H1 (cell line): ENCODE measurements around the gene RMDN3. TPM values are rescaled to one million over a fixed set of nuclear protein-coding genes. Genes with fewer than 3 reads are reported as not detected.

Experiments used
- CTCF ChIA-PET: fragments of 300-600 bp; sonication (Branson Sonifier 250); formaldehyde crosslinking; loops from one replicate; lab custom pipeline; 2021; ENCODE audit not compliant: partially characterized antibody; lab: Charles Lee
- POLR2A ChIA-PET: fragments of 300-600 bp; sonication (Branson Sonifier 250); formaldehyde crosslinking; loops from one replicate; lab custom pipeline; 2021; ENCODE audit warnings: inconsistent platforms; ENCODE audit not compliant: partially characterized antibody; lab: Charles Lee
- DNase-seq, 2 experiments: peaks; one replicate each; pipeline versions ENCODE4 v3.0.0 to v3.0.0-alpha.2; 2010 to 2022; ENCODE audit warnings: low spot score in 2 of 2, low read depth in 1 of 2, mixed read lengths in 1 of 2
- FAIRE-seq: peaks from 2 replicates; lab custom pipeline; 2011; peaks lifted over from hg19 to GRCh38; lab: Jason Lieb, UNC
- H2AFZ ChIP-seq: 2 replicates; pipeline ENCODE4 v1.8.1; 2012; ENCODE audit warnings: low read length, inconsistent platforms
- H2AK5ac ChIP-seq: 2 replicates; pipeline ENCODE4 v1.6.1; 2013; ENCODE audit warnings: low read depth, low read length
- H2BK120ac ChIP-seq: replicated peaks from 2 replicates; pipeline ENCODE3; 2013; ENCODE audit warnings: low read depth, low read length, inconsistent platforms
- H2BK12ac ChIP-seq: 2 replicates; pipeline ENCODE4 v1.6.1; 2013; ENCODE audit warnings: low read depth, low read length
- H2BK15ac ChIP-seq: 2 replicates; pipeline ENCODE4 v1.6.1; 2013; ENCODE audit warnings: low read length
- H2BK20ac ChIP-seq: 2 replicates; pipeline ENCODE4 v1.6.1; 2013; ENCODE audit warnings: low read length
- H2BK5ac ChIP-seq: 2 replicates; pipeline ENCODE4 v1.6.1; 2013; ENCODE audit warnings: low read depth, low read length
- H3K14ac ChIP-seq: 2 replicates; pipeline ENCODE4 v1.6.1; 2013; ENCODE audit warnings: inconsistent platforms; ENCODE audit not compliant: insufficient read length
- H3K18ac ChIP-seq: 2 replicates; pipeline ENCODE4 v1.6.1; 2013; ENCODE audit warnings: low read length; ENCODE audit errors: extremely low read depth
- H3K23ac ChIP-seq: 2 replicates; pipeline ENCODE4 v1.6.1; 2013; ENCODE audit warnings: inconsistent platforms; ENCODE audit not compliant: insufficient read length
- H3K23me2 ChIP-seq: 2 replicates; pipeline ENCODE4 v1.6.1; 2013; ENCODE audit warnings: low read depth, low read length
- H3K27ac ChIP-seq: 2 replicates; pipeline ENCODE4 v1.6.1; 2011; ENCODE audit warnings: low read depth, low read length, inconsistent platforms
- H3K27me3 ChIP-seq, 4 experiments: replicated peaks in 1 of 4; 1 replicate in 1 of 4; 2 replicates in 3 of 4; pipeline versions ENCODE4 v1.6.1 to v1.8.1; 2011 to 2013; ENCODE audit warnings: low read length in 3 of 4, mild to moderate bottlenecking in 3 of 4, inconsistent platforms in 2 of 4, mixed read lengths in 2 of 4, moderate library complexity in 1 of 4; ENCODE audit not compliant: control insufficient read depth in 3 of 4, insufficient read depth in 3 of 4; ENCODE audit errors: extremely low read depth in 1 of 4
- H3K36me3 ChIP-seq, 4 experiments: 2 replicates each; pipeline versions ENCODE4 v1.6.1 to v1.8.1; 2011 to 2013; ENCODE audit warnings: mild to moderate bottlenecking in 4 of 4, low read length in 3 of 4, moderate library complexity in 2 of 4, control low read depth in 1 of 4, inconsistent platforms in 1 of 4; ENCODE audit not compliant: insufficient read depth in 4 of 4, control insufficient read depth in 2 of 4
- H3K4ac ChIP-seq: replicated peaks from 2 replicates; pipeline ENCODE3; 2013; ENCODE audit warnings: low read length, low read depth, mixed read lengths, inconsistent platforms; ENCODE audit not compliant: insufficient read length
- H3K4me1 ChIP-seq, 4 experiments: replicated peaks in 1 of 4; 1 replicate in 1 of 4; 2 replicates in 3 of 4; pipeline versions ENCODE4 v1.6.1 to v1.8.1; 2011 to 2013; ENCODE audit warnings: low read length in 3 of 4, inconsistent platforms in 2 of 4, mixed read lengths in 1 of 4; ENCODE audit not compliant: insufficient read depth in 4 of 4, control insufficient read depth in 3 of 4
- H3K4me2 ChIP-seq, 2 experiments: 2 replicates each; pipeline versions ENCODE4 v1.6.1 to v1.8.1; 2011 to 2013; ENCODE audit warnings: low read depth in 2 of 2, low read length in 2 of 2, control low read depth in 1 of 2, inconsistent platforms in 1 of 2, mild to moderate bottlenecking in 1 of 2; ENCODE audit not compliant: insufficient read depth in 1 of 2
- H3K4me3 ChIP-seq, 4 experiments: fragments of 200-600, 300-600 bp in 1 of 4; sonication (generic), shearing (Covaris generic), sonication (Bioruptor Twin) in 1 of 4; 2 replicates each; pipeline versions ENCODE4 v1.5.1 to v1.8.1; 2011 to 2016; ENCODE audit warnings: low read length in 4 of 4, low read depth in 3 of 4, control low read depth in 2 of 4, inconsistent platforms in 2 of 4, mild to moderate bottlenecking in 2 of 4, mixed read lengths in 1 of 4, moderate library complexity in 1 of 4; ENCODE audit not compliant: insufficient read depth in 2 of 4; ENCODE audit errors: extremely low read depth in 1 of 4
- H3K56ac ChIP-seq: replicated peaks from 2 replicates; pipeline ENCODE3; 2013; ENCODE audit warnings: low read depth, mild to moderate bottlenecking, mixed read lengths, low read length, inconsistent platforms; ENCODE audit not compliant: insufficient read length
- H3K79me1 ChIP-seq: 2 replicates; pipeline ENCODE4 v1.6.1; 2013; ENCODE audit warnings: low read depth, low read length, control low read depth
- H3K79me2 ChIP-seq, 2 experiments: 2 replicates each; pipeline versions ENCODE4 v1.6.1 to v1.8.1; 2012 to 2013; ENCODE audit warnings: low read length in 2 of 2, mild to moderate bottlenecking in 2 of 2, inconsistent platforms in 1 of 2; ENCODE audit not compliant: insufficient read depth in 2 of 2, control insufficient read depth in 1 of 2
- H3K9ac ChIP-seq, 4 experiments: replicated peaks in 1 of 4; 1 replicate in 1 of 4; 2 replicates in 3 of 4; pipeline versions ENCODE4 v1.6.1 to v1.8.1; 2011 to 2013; ENCODE audit warnings: low read depth in 3 of 4, low read length in 3 of 4, control low read depth in 2 of 4, mild to moderate bottlenecking in 2 of 4, moderate library complexity in 2 of 4, inconsistent platforms in 1 of 4; ENCODE audit errors: extremely low read depth in 1 of 4
- H3K9me3 ChIP-seq, 2 experiments: 2 replicates each; pipeline versions ENCODE4 v1.6.1 to v1.8.1; 2012 to 2013; ENCODE audit warnings: mild to moderate bottlenecking in 2 of 2, moderate library complexity in 2 of 2, control low read depth in 1 of 2, inconsistent platforms in 1 of 2, low read depth in 1 of 2, low read length in 1 of 2, mixed read lengths in 1 of 2; ENCODE audit not compliant: insufficient read depth in 2 of 2
- H4K20me1 ChIP-seq, 2 experiments: replicated peaks in 1 of 2; 2 replicates each; pipeline versions ENCODE3 to v1.8.1; 2011 to 2013; ENCODE audit warnings: inconsistent platforms in 2 of 2, low read length in 2 of 2, mild to moderate bottlenecking in 1 of 2; ENCODE audit not compliant: insufficient read depth in 2 of 2, control insufficient read depth in 1 of 2
- H4K5ac ChIP-seq: 2 replicates; pipeline ENCODE4 v1.6.1; 2013; ENCODE audit warnings: low read length, low read depth, mixed read lengths, inconsistent platforms; ENCODE audit not compliant: insufficient read length
- H4K8ac ChIP-seq: 2 replicates; pipeline ENCODE4 v1.8.0; 2013; ENCODE audit warnings: mild to moderate bottlenecking, moderate library complexity, low read length, inconsistent platforms; ENCODE audit not compliant: insufficient read depth; ENCODE audit errors: extremely low read depth
- H4K91ac ChIP-seq: replicated peaks from 2 replicates; pipeline ENCODE3; 2013; ENCODE audit warnings: low read length, mixed read lengths, inconsistent platforms; ENCODE audit not compliant: insufficient read length
- CHD2 ChIP-seq: IDR thresholded peaks from 2 replicates; pipeline ENCODE4 v1.6.1; 2012; ENCODE audit warnings: low read length, improper control_type of control experiment
- EZH2 ChIP-seq: fragments of 200-600 bp; sonication (generic); IDR thresholded peaks from 2 replicates; pipeline ENCODE4 v1.7.1; 2012; ENCODE audit warnings: low read depth, mild to moderate bottlenecking, moderate library complexity, low read length, inconsistent platforms; ENCODE audit not compliant: severe bottlenecking
- TCF12 ChIP-seq: IDR thresholded peaks from 2 replicates; pipeline ENCODE4 v1.6.1; 2011; ENCODE audit warnings: low read depth, mild to moderate bottlenecking, low read length
- TEAD4 ChIP-seq: IDR thresholded peaks from 2 replicates; pipeline ENCODE4 v1.6.1; 2012; ENCODE audit warnings: low read depth, low read length, inconsistent platforms, mixed read lengths
- WGBS, 2 experiments: shearing (Covaris generic) in 1 of 2; methylation state at CpG; one replicate each; pipeline versions ENCODE4 v1.1.6 to v1.1.7; 2013 to 2015; ENCODE audit warnings: low lambda C conversion rate in 2 of 2, mixed read lengths in 2 of 2, inconsistent platforms in 1 of 2, low coverage in 1 of 2, missing lambda C conversion rate in 1 of 2; ENCODE audit not compliant: insufficient replicate concordance in 2 of 2, insufficient coverage in 1 of 2, insufficient read length in 1 of 2; ENCODE audit errors: extremely low coverage in 1 of 2, missing lambda C conversion rate in 1 of 2; 5-methylcytosine and 5-hydroxymethylcytosine counted together
- polyA plus RNA-seq, 7 experiments: library from polyadenylated mRNA; depleted of rRNA in 3 of 7; stranded (reverse) in 5 of 7; unstranded in 2 of 7; fragments of >200 nt in 5 of 7; fragments of 200-250 nt in 2 of 7; gene quantifications; 1 replicate in 5 of 7; 2 replicates in 1 of 7; 4 replicates in 1 of 7; pipeline versions ENCODE4 v1.2.1 to v1.2.3, GENCODE V29; 2011 to 2013; ENCODE audit warnings: missing spikeins in 2 of 7, mixed read lengths in 2 of 7
- total RNA-seq: library from RNA; stranded (reverse); fragmentation: NEBNext Ultra II Directional; extraction: Animal tissue kit (Norgen Biotek cat#: 25700); gene quantifications from 2 replicates; pipeline ENCODE4 v1.2.1, GENCODE V29; 2021

Gene RMDN3
- total and polyA plus RNA-seq, 2 of the 8 experiments (the other 6 are each of a cell fraction or from before 2014, with no cell fraction given): 10.8 to 24.1 TPM

DNA sequence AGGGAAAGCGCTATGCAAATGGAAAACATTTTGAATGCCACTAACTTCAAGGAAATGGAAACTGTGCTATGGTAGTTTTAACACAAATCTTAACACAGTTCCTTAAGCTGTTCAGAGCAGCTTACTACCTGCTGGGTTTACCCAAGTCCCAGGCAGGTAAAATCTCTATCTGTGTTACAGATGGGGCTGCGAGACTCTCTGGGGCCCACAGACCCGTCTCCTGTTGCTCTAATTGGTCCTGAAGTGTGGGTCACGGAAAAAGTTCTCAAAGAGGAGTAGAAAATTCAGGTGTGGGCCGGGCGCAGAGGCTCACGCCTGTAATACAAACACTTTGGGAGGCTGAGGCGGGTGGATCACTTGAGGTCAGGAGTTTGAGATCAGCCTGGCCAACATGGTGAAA, 34.9 kb upstream of the RMDN3 start:
- no peaks in the 10 kb centered on the region; the same call in 1 of the 2 replicates for H3K23me2 ChIP-seq
- peaks cover 0 to 19% of the 10 kb centered on the region in 2 experiments; a peak in 3 of 4 replicates for H3K79me2 ChIP-seq
- WGBS, 2 experiments: 88% methylated on average over 8 of the region's 8 CpGs; no CpG with 5 or more reads in 1 of the 2 experiments
- no peak for FAIRE-seq
- H3K56ac ChIP-seq: no peak overlapping the region
- ChIA-PET CTCF (interaction anchor here (0.6 to 12.9 kb wide), 8 partner anchors 17 to 104 kb away, joined by 3 to 184 read pairs (median 6); partner anchors contain the start of genes C15orf62, DNAJC17, GCHFR and VPS18), POLR2A (interaction anchor here (0.9 to 2.4 kb wide), 4 partner anchors 11 to 54 kb away, joined by 3 to 7 read pairs (median 4); partner anchors contain the start of genes GCHFR and SPINT1)
- H3K9me3 ChIP-seq: no peaks in the 10 kb centered on the region
- H2BK12ac ChIP-seq: no peak overlapping the region
- no peak for DNase-seq
- H3K9ac ChIP-seq: no peak overlapping the region
- no peaks in the 10 kb centered on the region; a peak in 1 of 8 replicates for H3K36me3 ChIP-seq
- H4K20me1 ChIP-seq: peaks cover 2 to 7% of the 10 kb centered on the region in 2 experiments
- H3K79me1 ChIP-seq: peaks cover 4% of the 10 kb centered on the region
- no peak overlapping the region for H3K4me2 ChIP-seq
- peaks cover 19 to 35% (median 20%) of the 10 kb centered on the region in 4 experiments for H3K4me1 ChIP-seq
- no peak overlapping the region for H3K4ac ChIP-seq
- H4K5ac ChIP-seq: no peak overlapping the region
- H2BK120ac ChIP-seq: no peak overlapping the region
- no peak overlapping the region for H2BK15ac ChIP-seq
- H3K23ac ChIP-seq: no peak overlapping the region
- no peak overlapping the region for H2BK20ac ChIP-seq
- H3K4me3 ChIP-seq: no peak overlapping the region
- no peak overlapping the region for H3K14ac ChIP-seq
- no peaks in the 10 kb centered on the region for H3K27me3 ChIP-seq
- H2AK5ac ChIP-seq: no peak overlapping the region
- no peak overlapping the region for H3K27ac ChIP-seq
- H3K18ac ChIP-seq: no peak overlapping the region
- H4K8ac ChIP-seq: no peak overlapping the region
- H4K91ac ChIP-seq: no peak overlapping the region
- no peak overlapping the region for H2AFZ ChIP-seq
- no peak overlapping the region for H2BK5ac ChIP-seq
- TF ChIP-seq CHD2: no peak
- TF ChIP-seq EZH2: no peak
- TF ChIP-seq TEAD4: no peak
- no peak for TF ChIP-seq TCF12
